Measurements from ENCODE around the gene ZAR1L. TPM values are rescaled to one million over a fixed set of nuclear protein-coding genes. Genes with fewer than 3 reads are reported as not detected.

ZAR1L gene, protein sequence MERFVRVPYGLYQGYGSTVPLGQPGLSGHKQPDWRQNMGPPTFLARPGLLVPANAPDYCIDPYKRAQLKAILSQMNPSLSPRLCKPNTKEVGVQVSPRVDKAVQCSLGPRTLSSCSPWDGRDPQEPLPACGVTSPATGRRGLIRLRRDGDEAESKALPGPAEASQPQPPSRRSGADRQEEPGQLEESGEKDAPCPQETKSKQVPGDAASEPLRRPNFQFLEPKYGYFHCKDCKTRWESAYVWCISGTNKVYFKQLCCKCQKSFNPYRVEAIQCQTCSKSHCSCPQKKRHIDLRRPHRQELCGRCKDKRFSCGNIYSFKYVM
- not detected in 2 replicates for total RNA-seq

DNA sequence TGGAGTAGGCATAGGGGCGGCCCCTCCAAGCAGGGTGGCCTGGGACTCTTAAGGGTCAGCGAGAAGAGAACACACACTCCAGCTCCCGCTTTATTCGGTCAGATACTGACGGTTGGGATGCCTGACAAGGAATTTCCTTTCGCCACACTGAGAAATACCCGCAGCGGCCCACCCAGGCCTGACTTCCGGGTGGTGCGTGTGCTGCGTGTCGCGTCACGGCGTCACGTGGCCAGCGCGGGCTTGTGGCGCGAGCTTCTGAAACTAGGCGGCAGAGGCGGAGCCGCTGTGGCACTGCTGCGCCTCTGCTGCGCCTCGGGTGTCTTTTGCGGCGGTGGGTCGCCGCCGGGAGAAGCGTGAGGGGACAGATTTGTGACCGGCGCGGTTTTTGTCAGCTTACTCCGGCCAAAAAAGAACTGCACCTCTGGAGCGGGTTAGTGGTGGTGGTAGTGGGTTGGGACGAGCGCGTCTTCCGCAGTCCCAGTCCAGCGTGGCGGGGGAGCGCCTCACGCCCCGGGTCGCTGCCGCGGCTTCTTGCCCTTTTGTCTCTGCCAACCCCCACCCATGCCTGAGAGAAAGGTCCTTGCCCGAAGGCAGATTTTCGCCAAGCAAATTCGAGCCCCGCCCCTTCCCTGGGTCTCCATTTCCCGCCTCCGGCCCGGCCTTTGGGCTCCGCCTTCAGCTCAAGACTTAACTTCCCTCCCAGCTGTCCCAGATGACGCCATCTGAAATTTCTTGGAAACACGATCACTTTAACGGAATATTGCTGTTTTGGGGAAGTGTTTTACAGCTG lies at the start of gene ZAR1L, which contains the start of gene BRCA2:
TSS of gene ZAR1L (minus strand) at position 126 of the 790 bp plus-strand sequence. CDS start 3,438 bp downstream, outside the sequence.
TSS of gene BRCA2 (plus strand) at position 271 of the 790 bp plus-strand sequence. CDS start 953 bp downstream, outside the sequence.

Other genes starting within 250 kb of the ZAR1L start
- 3.2 and 9.6 TPM in 2 replicates for gene BRCA2, start 145 bp upstream of the ZAR1L start, total RNA-seq
- 0.71 and 2.6 TPM in 2 replicates for gene N4BP2L1, start 112.8 kb upstream of the ZAR1L start, total RNA-seq
- gene N4BP2L2, start 223.4 kb upstream of the ZAR1L start, total RNA-seq: 32.0 and 50.0 TPM in 2 replicates